DOHH2 (cell line): ENCODE results near the gene PLEKHM3.

Experiments
- H3F3A ChIP-seq: fragments of 200-600 bp; sonication (generic), shearing (Covaris generic); 2 replicates; pipeline ENCODE4 v1.6.0; 2016; ENCODE audit warnings: antibody characterized with exemption, mild to moderate bottlenecking; ENCODE audit not compliant: control insufficient read depth, insufficient read depth
- H3K27ac ChIP-seq: fragments of 200-600 bp; sonication (generic); 2 replicates; pipeline ENCODE4 v1.5.1; 2014; ENCODE audit warnings: low read depth, mild to moderate bottlenecking, low read length, moderate library complexity
- H3K27me3 ChIP-seq: fragments of 200-600 bp; sonication (generic); 2 replicates; pipeline ENCODE4 v1.6.1; 2014; ENCODE audit warnings: mild to moderate bottlenecking, low read length, mixed read lengths; ENCODE audit not compliant: control insufficient read depth
- H3K36me3 ChIP-seq: fragments of 200-600 bp; sonication (generic); 2 replicates; pipeline ENCODE4 v1.6.1; 2014; ENCODE audit warnings: mild to moderate bottlenecking, low read length, moderate library complexity, mixed read lengths; ENCODE audit not compliant: control insufficient read depth
- H3K4me1 ChIP-seq: fragments of 200-600 bp; sonication (generic); 2 replicates; pipeline ENCODE4 v1.6.1; 2014; ENCODE audit warnings: mild to moderate bottlenecking, low read length, mixed read lengths; ENCODE audit not compliant: control insufficient read depth
- H3K4me2 ChIP-seq: fragments of 200-600 bp; sonication (generic); 2 replicates; pipeline ENCODE4 v1.6.0; 2014; ENCODE audit warnings: mild to moderate bottlenecking, low read length, moderate library complexity
- H3K4me3 ChIP-seq: fragments of 200-600 bp; sonication (generic); 2 replicates; pipeline ENCODE4 v1.5.1; 2014; ENCODE audit warnings: mild to moderate bottlenecking, low read length, mixed read lengths
- H3K79me2 ChIP-seq: fragments of 200-600 bp; sonication (generic); 2 replicates; pipeline ENCODE4 v1.6.1; 2014; ENCODE audit warnings: mild to moderate bottlenecking, low read length, mixed read lengths; ENCODE audit not compliant: control insufficient read depth
- H3K9me2 ChIP-seq: fragments of 200-600 bp; sonication (generic); replicated peaks from 2 replicates; pipeline ENCODE4 v1.6.1; 2014; ENCODE audit warnings: mild to moderate bottlenecking, low read length, mixed read lengths; ENCODE audit not compliant: control insufficient read depth
- H3K9me3 ChIP-seq: fragments of 200-600 bp; sonication (generic); 2 replicates; pipeline ENCODE4 v1.6.1; 2014; ENCODE audit warnings: antibody characterized with exemption, low read length, mixed read lengths; ENCODE audit not compliant: control insufficient read depth, insufficient read depth
- H4K20me1 ChIP-seq: fragments of 200-600 bp; sonication (generic); 2 replicates; pipeline ENCODE4 v1.6.0; 2014; ENCODE audit warnings: low read depth, mild to moderate bottlenecking, antibody characterized with exemption, low read length, moderate library complexity; ENCODE audit not compliant: control insufficient read depth, insufficient read depth
- EZH2phosphoT487 ChIP-seq: fragments of 200-600 bp; sonication (generic); IDR thresholded peaks from 2 replicates; pipeline ENCODE4 v1.6.1; 2017; ENCODE audit warnings: borderline replicate concordance, mild to moderate bottlenecking, antibody characterized with exemption, low read length, moderate library complexity, mixed read lengths
- TF ChIP-seq, protein P1 (sequence below): fragments of 200-600 bp; sonication (generic); IDR thresholded peaks from one replicate; pipeline ENCODE4 v1.5.1; 2014; ENCODE audit warnings: antibody characterized with exemption, mild to moderate bottlenecking, low read depth, low read length; ENCODE audit not compliant: poor library complexity, severe bottlenecking

Gene PLEKHM3

DNA sequence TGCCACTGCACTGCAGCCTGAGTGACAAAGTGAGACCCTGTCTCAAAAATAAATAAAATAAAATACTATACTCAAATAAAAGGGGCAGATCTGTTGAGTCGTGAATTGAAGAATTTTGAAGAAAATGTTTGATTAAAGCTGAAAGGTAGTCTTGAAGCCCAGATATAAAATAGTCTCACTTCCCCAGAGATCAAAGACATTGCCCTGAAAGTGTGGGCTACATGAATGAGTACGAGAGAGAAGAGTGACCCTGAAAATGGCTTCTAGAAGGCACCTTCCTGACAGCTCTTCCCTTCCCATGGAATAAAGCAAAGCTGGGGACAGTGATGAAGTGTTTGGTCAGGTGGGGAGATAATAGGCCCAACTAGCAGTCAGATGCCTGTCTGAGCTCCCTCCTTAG, 241.8 kb downstream of the PLEKHM3 start:
- no peaks in the 10 kb centered on the region for H3K79me2 ChIP-seq
- no peak overlapping the region for H3K27ac ChIP-seq
- TF ChIP-seq, protein P1, sequence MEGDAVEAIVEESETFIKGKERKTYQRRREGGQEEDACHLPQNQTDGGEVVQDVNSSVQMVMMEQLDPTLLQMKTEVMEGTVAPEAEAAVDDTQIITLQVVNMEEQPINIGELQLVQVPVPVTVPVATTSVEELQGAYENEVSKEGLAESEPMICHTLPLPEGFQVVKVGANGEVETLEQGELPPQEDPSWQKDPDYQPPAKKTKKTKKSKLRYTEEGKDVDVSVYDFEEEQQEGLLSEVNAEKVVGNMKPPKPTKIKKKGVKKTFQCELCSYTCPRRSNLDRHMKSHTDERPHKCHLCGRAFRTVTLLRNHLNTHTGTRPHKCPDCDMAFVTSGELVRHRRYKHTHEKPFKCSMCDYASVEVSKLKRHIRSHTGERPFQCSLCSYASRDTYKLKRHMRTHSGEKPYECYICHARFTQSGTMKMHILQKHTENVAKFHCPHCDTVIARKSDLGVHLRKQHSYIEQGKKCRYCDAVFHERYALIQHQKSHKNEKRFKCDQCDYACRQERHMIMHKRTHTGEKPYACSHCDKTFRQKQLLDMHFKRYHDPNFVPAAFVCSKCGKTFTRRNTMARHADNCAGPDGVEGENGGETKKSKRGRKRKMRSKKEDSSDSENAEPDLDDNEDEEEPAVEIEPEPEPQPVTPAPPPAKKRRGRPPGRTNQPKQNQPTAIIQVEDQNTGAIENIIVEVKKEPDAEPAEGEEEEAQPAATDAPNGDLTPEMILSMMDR, result no peak
- TF ChIP-seq EZH2phosphoT487, result no peak
- no peaks in the 10 kb centered on the region for H4K20me1 ChIP-seq
- no peaks in the 10 kb centered on the region for H3K9me2 ChIP-seq
- no peaks in the 10 kb centered on the region for H3F3A ChIP-seq
- H3K4me2 ChIP-seq, result no peak overlapping the region
- no peaks in the 10 kb centered on the region for H3K4me1 ChIP-seq
- H3K9me3 ChIP-seq, result no peaks in the 10 kb centered on the region
- no peak overlapping the region for H3K4me3 ChIP-seq
- peaks cover 10% of the 10 kb centered on the region for H3K27me3 ChIP-seq
- no peaks in the 10 kb centered on the region for H3K36me3 ChIP-seq

DNA sequence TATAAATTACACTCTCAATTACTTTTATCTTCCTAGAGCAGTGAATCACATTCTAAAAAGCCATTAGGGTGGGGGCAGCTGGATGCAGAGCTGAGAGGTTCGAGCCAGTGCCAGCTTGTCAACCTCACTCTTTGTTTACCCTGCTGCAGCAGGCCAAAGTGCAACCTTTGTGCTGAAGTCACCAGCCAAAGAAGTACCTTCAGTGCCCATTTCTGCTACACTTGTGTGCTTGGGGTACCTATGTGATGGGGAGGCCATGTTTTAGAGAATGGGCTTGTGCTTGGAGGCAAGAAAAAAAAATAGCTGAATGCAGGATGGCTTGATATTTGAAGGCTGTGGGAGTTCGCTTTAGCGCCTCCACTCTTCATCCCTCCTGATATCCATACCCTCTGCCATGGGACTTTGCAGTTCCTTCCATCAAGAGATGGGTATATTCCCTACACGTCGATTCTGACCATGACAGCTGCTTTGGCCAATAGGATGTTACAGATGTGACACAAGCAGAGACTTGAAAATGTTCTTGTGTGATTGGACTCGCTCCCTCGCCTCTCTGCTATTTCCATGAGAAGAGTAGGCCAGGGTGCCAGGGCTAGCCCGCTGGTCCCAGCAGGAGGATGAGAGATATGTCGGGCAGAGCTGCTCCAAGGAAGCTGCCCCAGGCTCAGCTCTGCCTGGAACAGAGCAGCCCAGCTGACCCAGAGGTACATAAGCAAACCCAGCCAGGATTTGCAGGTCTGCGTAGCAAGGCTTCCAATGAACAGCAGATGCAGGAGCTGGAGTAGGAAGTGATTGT, 242.9 kb downstream of the PLEKHM3 start:
- Histone ChIP-seq H3K27me3 (peaks cover 10% of the 10 kb centered on the region), H3K4me3 (no peak overlapping the region), H3K79me2 (no peaks in the 10 kb centered on the region), H4K20me1 (no peaks in the 10 kb centered on the region), H3K4me2 (no peak overlapping the region), H3K9me2 (no peaks in the 10 kb centered on the region), H3K4me1 (no peaks in the 10 kb centered on the region), H3F3A (no peaks in the 10 kb centered on the region), H3K36me3 (no peaks in the 10 kb centered on the region), H3K27ac (no peak overlapping the region), H3K9me3 (no peaks in the 10 kb centered on the region)
- TF ChIP-seq EZH2phosphoT487, result no peak
- TF ChIP-seq, protein P1, result no peak

DNA sequence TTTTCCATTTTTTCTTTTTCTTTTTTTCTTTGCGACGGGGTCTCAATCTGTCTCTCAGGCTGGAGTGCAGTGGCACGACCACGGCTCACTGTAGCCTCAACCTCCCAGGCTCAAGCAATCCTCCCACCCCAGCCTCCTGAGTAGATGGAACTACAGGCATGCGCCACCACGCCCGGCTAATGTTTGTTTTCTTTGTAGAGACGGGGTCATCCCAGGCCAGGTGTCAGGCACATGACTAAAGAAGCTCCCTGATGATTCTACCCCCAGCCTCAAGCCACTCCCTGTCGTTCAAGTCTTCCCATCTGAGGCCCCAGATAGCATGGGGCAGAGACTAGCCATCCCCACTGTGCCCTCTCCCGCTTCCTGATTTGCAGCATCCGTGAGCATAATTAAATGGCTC, 245.8 kb downstream of the PLEKHM3 start:
- Histone ChIP-seq H3K36me3 (no peaks in the 10 kb centered on the region), H3K27me3 (peaks cover 10% of the 10 kb centered on the region), H3K79me2 (no peaks in the 10 kb centered on the region), H3K9me3 (no peaks in the 10 kb centered on the region), H4K20me1 (no peaks in the 10 kb centered on the region), H3K27ac (no peak overlapping the region), H3F3A (no peaks in the 10 kb centered on the region), H3K4me3 (no peak overlapping the region), H3K4me1 (no peaks in the 10 kb centered on the region), H3K9me2 (no peaks in the 10 kb centered on the region), H3K4me2 (no peak overlapping the region)
- TF ChIP-seq EZH2phosphoT487, result no peak
- TF ChIP-seq, protein P1, result no peak
